ENCODE results near the gene B3GNT9. TPM values are rescaled to one million over a fixed set of nuclear protein-coding genes. Genes with fewer than 3 reads are reported as not detected.

Gene B3GNT9
- total RNA-seq, 4 donors from 2014 or later, result 52.0 to 103 (median 85.7) TPM

- Histone ChIP-seq H3K4me3 (replicated peaks in 1 of 3) (no peak overlapping the region), H3K27ac (no peak overlapping the region), H3K27me3 (no peaks in the 10 kb centered on the region), H3K4me1 (peaks cover 24 to 31% of the 10 kb centered on the region in 2 donors), H3K36me3 (no peaks in the 10 kb centered on the region), H3K9me3 (no peaks in the 10 kb centered on the region)
- TF ChIP-seq POLR2A (IDR thresholded peaks at IDR 0.05), result no peak
- intact Hi-C loops (cut with DNase I), result loop anchor here (10.0 kb wide), 2 partner anchors 205 to 285 kb away; no protein-coding TSS in a partner anchor
- no peak for DNase-seq
- WGBS, 2 donors, result 90 to 100% methylated on average over 4 of the region's 16 CpGs
These were observed 29.4 kb upstream of the B3GNT9 start for GRCh38 chr16:67180166-67180565.

GRCh38 chr16:67179421-67180080, 28.8 kb upstream of the B3GNT9 start:
- no peaks in the 10 kb centered on the region for H3K27me3 ChIP-seq
- no peak overlapping the region for H3K4me3 ChIP-seq (replicated peaks in 1 of 3)
- no peak for TF ChIP-seq POLR2A (IDR thresholded peaks at IDR 0.05)
- no peak for TF ChIP-seq CTCF (IDR thresholded peaks at IDR 0.05)
- 92 to 98% methylated on average over 7 to 12 of the region's 13 CpGs for WGBS, 2 donors
- H3K9me3 ChIP-seq, result no peaks in the 10 kb centered on the region
- intact Hi-C loops (cut with DNase I), result loop anchor here (10.0 kb wide), 2 partner anchors 205 to 285 kb away; no protein-coding TSS in a partner anchor
- no peak overlapping the region for H3K27ac ChIP-seq
- peaks cover 20 to 31% of the 10 kb centered on the region in 2 donors for H3K4me1 ChIP-seq
- H3K36me3 ChIP-seq, result no peaks in the 10 kb centered on the region
- DNase-seq, result no peak

- H3K4me1 ChIP-seq, result peaks cover 26 to 37% of the 10 kb centered on the region in 2 donors
- H3K36me3 ChIP-seq, result no peaks in the 10 kb centered on the region
- TF ChIP-seq CTCF (IDR thresholded peaks at IDR 0.05) (peak in 2 of 6 experiments; percentile 22 to 26), POLR2A (IDR thresholded peaks at IDR 0.05) (peak in 1 of 2 donors; percentile 64)
- intact Hi-C loops (cut with DNase I), result no loop called here
- peak overlapping the region; percentile 51 to 74 (median 55) for H3K27ac ChIP-seq
- 7 to 21% methylated on average over 15 to 24 of the region's 73 CpGs for WGBS, 2 donors
- peak overlapping the region in 1 of 3 donors; percentile 41 for H3K4me3 ChIP-seq (replicated peaks in 1 of 3)
- no peaks in the 10 kb centered on the region for H3K9me3 ChIP-seq
- DNase-seq, result peak; percentile 89
- no peaks in the 10 kb centered on the region for H3K27me3 ChIP-seq
These were observed 27.2 kb upstream of the B3GNT9 start for GRCh38 chr16:67177743-67178699.

DNA sequence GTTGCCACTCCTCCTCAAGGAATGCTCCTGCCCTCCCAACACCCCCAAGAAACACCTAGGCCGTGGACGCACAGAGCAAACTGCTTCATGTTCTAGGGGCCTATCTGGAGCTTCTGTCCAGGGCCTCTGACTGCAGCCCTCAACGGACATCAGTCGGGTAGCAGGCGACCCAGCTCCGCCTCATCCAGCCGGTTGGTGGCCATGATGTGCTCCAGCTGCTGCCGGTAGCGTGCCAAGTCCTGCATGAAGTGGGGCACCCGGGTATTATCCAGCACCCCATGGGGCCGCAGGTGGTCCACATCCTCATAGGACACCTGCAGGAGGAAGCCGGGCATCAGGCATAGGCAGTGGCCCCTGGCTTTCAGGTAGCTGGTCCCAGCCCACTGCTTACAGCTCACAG, 25.9 kb upstream of the B3GNT9 start:
- WGBS, 2 donors, result 96 to 100% methylated on average over 5 to 7 of the region's 12 CpGs

More for the DNA sequence above, 25.9 kb upstream of the B3GNT9 start:
- no peak overlapping the region for H3K27ac ChIP-seq
- H3K4me1 ChIP-seq, result peaks cover 24 to 35% of the 10 kb centered on the region in 2 donors
- no peak for DNase-seq
- TF ChIP-seq CTCF (IDR thresholded peaks at IDR 0.05), result no peak
- TF ChIP-seq POLR2A (IDR thresholded peaks at IDR 0.05), result no peak
- no peaks in the 10 kb centered on the region for H3K9me3 ChIP-seq
- intact Hi-C loops (cut with DNase I), result no loop called here
- no peaks in the 10 kb centered on the region for H3K27me3 ChIP-seq
- no peak overlapping the region for H3K4me3 ChIP-seq (replicated peaks in 1 of 3)
- no peaks in the 10 kb centered on the region for H3K36me3 ChIP-seq
